DND-41 (cell line): ENCODE measurements around the gene BRINP3.

ENCODE experiments used
- ATAC-seq: fragments of 200-7000 bp; cut with Tn5 transposase; 3 replicates; pipeline ENCODE4 v1.9.1; 2021; ENCODE audit warnings: low read depth; ENCODE audit not compliant: insufficient read depth
- DNase-seq: peaks from one replicate; pipeline ENCODE4 v3.0.0-alpha.2; 2020
- H2AFZ ChIP-seq: 2 replicates; pipeline ENCODE4 v1.6.0; 2012; ENCODE audit warnings: low read depth, low read length
- H3K27ac ChIP-seq: 2 replicates; pipeline ENCODE4 v1.5.1; 2012; ENCODE audit warnings: low read length, inconsistent platforms
- H3K27me3 ChIP-seq: fragments of 200-600 bp; sonication (generic); 2 replicates; pipeline ENCODE4 v1.6.0; 2012; ENCODE audit warnings: low read length, mild to moderate bottlenecking, inconsistent platforms; ENCODE audit not compliant: insufficient read depth, poor library complexity
- H3K36me3 ChIP-seq: 2 replicates; pipeline ENCODE4 v1.5.1; 2012; ENCODE audit warnings: low read length, inconsistent platforms; ENCODE audit not compliant: insufficient read depth
- H3K4me1 ChIP-seq: 2 replicates; pipeline ENCODE4 v1.5.1; 2012; ENCODE audit warnings: mild to moderate bottlenecking, low read length; ENCODE audit not compliant: insufficient read depth
- H3K4me2 ChIP-seq: 2 replicates; pipeline ENCODE4 v1.6.0; 2012; ENCODE audit warnings: mild to moderate bottlenecking, moderate library complexity, low read length, inconsistent platforms; ENCODE audit not compliant: insufficient read depth
- H3K4me3 ChIP-seq, 2 experiments: fragments of 200-600 bp in 1 of 2; shearing (Covaris generic) in 1 of 2; 2 replicates each; pipeline ENCODE4 v1.5.1; 2012 to 2016; ENCODE audit warnings: inconsistent platforms in 2 of 2, low read length in 2 of 2, mild to moderate bottlenecking in 2 of 2, low read depth in 1 of 2, moderate library complexity in 1 of 2
- H3K79me2 ChIP-seq: 2 replicates; pipeline ENCODE4 v1.6.0; 2012; ENCODE audit warnings: low read length, inconsistent platforms; ENCODE audit not compliant: insufficient read depth
- H3K9ac ChIP-seq: 2 replicates; pipeline ENCODE4 v1.6.0; 2012; ENCODE audit warnings: low read depth, mild to moderate bottlenecking, inconsistent platforms, low read length, moderate library complexity
- H3K9me3 ChIP-seq: 2 replicates; pipeline ENCODE4 v1.5.1; 2012; ENCODE audit warnings: low read length, moderate library complexity, mild to moderate bottlenecking, inconsistent platforms; ENCODE audit not compliant: insufficient read depth, severe bottlenecking
- H4K20me1 ChIP-seq: 2 replicates; pipeline ENCODE4 v1.6.0; 2012; ENCODE audit warnings: low read length; ENCODE audit not compliant: insufficient read depth
- EZH2 ChIP-seq: IDR thresholded peaks from 3 replicates; pipeline ENCODE4 v1.6.1; 2012; ENCODE audit warnings: borderline replicate concordance, low read depth, mild to moderate bottlenecking, moderate library complexity, low read length, inconsistent platforms; ENCODE audit not compliant: severe bottlenecking
- TF ChIP-seq, protein P1 (sequence below): IDR thresholded peaks from 2 replicates; pipeline ENCODE4 v1.5.1; 2012; ENCODE audit warnings: borderline replicate concordance, low read length, moderate library complexity, mild to moderate bottlenecking; ENCODE audit not compliant: poor library complexity, severe bottlenecking; ENCODE audit errors: extremely low read depth

The BRINP3 gene

DNA sequence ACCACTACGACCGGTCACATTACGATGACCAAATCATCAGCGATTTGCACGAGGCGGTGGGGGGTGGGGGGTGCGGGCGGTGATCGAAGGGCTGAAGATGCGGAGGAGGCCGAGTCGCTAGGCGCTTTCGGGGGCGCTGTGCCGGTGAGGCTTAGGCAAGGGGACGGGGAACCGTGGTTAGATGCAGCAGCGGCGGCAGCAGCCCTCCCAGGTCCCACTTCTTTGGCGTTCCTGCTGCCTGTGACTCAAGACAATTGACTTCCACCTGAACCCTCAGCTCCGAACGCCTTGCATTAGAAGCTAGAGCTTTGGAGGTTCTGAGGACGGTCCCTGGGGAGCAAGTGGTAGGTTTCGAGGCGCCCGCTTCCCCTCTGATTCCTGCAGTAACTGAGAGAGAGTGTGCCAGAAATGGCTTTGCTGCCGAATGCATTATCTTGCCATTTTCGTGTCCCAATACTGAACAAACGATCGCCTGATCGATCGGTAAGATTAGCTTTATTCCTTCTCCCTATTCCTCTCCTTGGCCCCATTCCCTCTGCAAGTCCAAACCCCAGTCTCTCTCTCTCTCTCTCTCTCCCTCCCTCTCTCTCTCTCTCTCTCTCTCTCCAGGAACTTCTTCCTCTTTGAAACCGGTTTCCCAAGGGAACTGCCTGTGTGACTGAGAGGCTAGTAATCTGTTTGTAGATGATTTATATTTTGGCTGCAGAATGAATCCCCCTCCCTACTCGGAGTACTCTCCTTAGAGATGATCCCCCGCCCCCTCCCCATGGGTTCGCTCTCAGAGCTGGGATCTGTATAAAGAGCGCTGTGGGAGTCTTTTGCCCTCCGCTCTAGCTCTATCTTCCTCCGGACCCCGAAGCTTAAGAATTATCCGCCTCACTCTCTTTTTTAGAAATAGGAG lies 735 bp upstream of the BRINP3 start:
- no peaks in the 10 kb centered on the region for H3K79me2 ChIP-seq
- H3K36me3 ChIP-seq: no peaks in the 10 kb centered on the region
- H3K4me3 ChIP-seq: no peak overlapping the region
- no peak overlapping the region for H2AFZ ChIP-seq
- H3K9me3 ChIP-seq: no peaks in the 10 kb centered on the region
- no peaks in the 10 kb centered on the region for H3K27me3 ChIP-seq
- ATAC-seq: no peak
- no peaks in the 10 kb centered on the region for H3K4me1 ChIP-seq
- no peak overlapping the region for H3K4me2 ChIP-seq
- H4K20me1 ChIP-seq: no peaks in the 10 kb centered on the region
- DNase-seq: no peak
- TF ChIP-seq, protein P1, sequence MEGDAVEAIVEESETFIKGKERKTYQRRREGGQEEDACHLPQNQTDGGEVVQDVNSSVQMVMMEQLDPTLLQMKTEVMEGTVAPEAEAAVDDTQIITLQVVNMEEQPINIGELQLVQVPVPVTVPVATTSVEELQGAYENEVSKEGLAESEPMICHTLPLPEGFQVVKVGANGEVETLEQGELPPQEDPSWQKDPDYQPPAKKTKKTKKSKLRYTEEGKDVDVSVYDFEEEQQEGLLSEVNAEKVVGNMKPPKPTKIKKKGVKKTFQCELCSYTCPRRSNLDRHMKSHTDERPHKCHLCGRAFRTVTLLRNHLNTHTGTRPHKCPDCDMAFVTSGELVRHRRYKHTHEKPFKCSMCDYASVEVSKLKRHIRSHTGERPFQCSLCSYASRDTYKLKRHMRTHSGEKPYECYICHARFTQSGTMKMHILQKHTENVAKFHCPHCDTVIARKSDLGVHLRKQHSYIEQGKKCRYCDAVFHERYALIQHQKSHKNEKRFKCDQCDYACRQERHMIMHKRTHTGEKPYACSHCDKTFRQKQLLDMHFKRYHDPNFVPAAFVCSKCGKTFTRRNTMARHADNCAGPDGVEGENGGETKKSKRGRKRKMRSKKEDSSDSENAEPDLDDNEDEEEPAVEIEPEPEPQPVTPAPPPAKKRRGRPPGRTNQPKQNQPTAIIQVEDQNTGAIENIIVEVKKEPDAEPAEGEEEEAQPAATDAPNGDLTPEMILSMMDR: no peak
- TF ChIP-seq EZH2: no peak
- no peak overlapping the region for H3K9ac ChIP-seq
- H3K27ac ChIP-seq: no peak overlapping the region

GRCh38 chr1:190476806-190477205 lies 858 bp downstream of the BRINP3 start:
- no peaks in the 10 kb centered on the region for H3K79me2 ChIP-seq
- no peak overlapping the region for H3K27ac ChIP-seq
- no peaks in the 10 kb centered on the region for H3K36me3 ChIP-seq
- H3K4me2 ChIP-seq: no peak overlapping the region
- no peaks in the 10 kb centered on the region for H3K9me3 ChIP-seq
- no peaks in the 10 kb centered on the region for H3K27me3 ChIP-seq
- ATAC-seq (no peak), DNase-seq (no peak)
- H2AFZ ChIP-seq: no peak overlapping the region
- no peaks in the 10 kb centered on the region for H4K20me1 ChIP-seq
- H3K9ac ChIP-seq: no peak overlapping the region
- H3K4me3 ChIP-seq: no peak overlapping the region
- no peaks in the 10 kb centered on the region for H3K4me1 ChIP-seq
- TF ChIP-seq EZH2: no peak
- TF ChIP-seq, protein P1: no peak

DNA sequence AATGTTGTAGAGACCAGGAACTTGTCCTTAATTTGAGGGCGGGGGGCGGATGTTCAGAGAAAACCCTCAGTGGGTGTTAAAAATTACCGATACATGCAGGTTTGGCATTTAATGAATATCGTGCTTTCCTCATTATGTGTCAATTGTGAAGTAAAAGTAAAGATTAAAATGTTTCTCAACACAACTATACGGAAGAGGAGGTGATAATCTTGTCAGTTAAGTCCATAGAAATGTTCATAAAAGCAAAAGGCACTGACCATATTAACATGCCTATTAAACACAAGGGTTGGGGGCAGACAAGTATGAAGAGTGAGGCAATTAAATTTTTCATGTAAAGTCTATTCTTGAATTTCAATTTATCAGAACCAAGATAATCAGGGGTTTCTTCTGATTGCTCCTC lies 1.3 kb downstream of the BRINP3 start:
- Histone ChIP-seq H3K79me2 (no peaks in the 10 kb centered on the region), H3K36me3 (no peaks in the 10 kb centered on the region), H4K20me1 (no peaks in the 10 kb centered on the region), H3K4me3 (no peak overlapping the region), H2AFZ (no peak overlapping the region), H3K9ac (no peak overlapping the region), H3K4me2 (no peak overlapping the region), H3K27ac (no peak overlapping the region), H3K27me3 (no peaks in the 10 kb centered on the region), H3K4me1 (no peaks in the 10 kb centered on the region), H3K9me3 (no peaks in the 10 kb centered on the region)
- ATAC-seq (no peak), DNase-seq (no peak)
- TF ChIP-seq, protein P1: no peak
